DOHH2 (cell line): ENCODE measurements around the gene CACNA2D1.

Source experiments
- EZH2phosphoT487 ChIP-seq: fragments of 200-600 bp; sonication (generic); IDR thresholded peaks from 2 replicates; pipeline ENCODE4 v1.6.1; 2017; ENCODE audit warnings: borderline replicate concordance, mild to moderate bottlenecking, antibody characterized with exemption, low read length, moderate library complexity, mixed read lengths
- TF ChIP-seq, protein P1 (sequence below): fragments of 200-600 bp; sonication (generic); IDR thresholded peaks from one replicate; pipeline ENCODE4 v1.5.1; 2014; ENCODE audit warnings: antibody characterized with exemption, mild to moderate bottlenecking, low read depth, low read length; ENCODE audit not compliant: poor library complexity, severe bottlenecking

DNA sequence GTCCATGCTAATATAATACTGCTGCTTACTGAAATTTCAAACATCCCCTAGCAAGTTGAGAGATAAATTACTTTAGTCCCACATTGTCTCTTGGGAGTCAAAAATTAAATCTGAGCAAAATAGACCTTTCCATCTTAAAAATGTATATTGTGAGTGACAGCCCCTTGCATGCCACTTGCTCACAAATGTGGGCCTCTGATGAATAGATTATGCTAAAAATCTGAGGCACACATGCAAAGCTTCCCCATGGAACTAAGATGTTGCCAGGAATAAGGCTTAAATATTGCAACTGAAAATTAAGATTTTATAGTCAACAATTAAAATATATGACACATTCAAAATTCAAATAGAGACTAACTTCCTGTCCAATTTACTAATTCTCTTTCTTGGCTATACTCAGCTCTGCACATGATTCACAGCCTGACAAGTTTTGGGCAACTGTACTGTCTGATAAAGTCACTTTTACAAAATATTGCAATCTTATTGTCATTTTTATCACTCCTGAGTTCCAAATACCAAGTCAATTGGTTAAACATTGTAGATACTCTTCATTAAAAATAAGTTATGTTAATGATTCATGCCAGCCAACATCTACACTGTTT, 301.2 kb downstream of the CACNA2D1 start:
- TF ChIP-seq, protein P1, sequence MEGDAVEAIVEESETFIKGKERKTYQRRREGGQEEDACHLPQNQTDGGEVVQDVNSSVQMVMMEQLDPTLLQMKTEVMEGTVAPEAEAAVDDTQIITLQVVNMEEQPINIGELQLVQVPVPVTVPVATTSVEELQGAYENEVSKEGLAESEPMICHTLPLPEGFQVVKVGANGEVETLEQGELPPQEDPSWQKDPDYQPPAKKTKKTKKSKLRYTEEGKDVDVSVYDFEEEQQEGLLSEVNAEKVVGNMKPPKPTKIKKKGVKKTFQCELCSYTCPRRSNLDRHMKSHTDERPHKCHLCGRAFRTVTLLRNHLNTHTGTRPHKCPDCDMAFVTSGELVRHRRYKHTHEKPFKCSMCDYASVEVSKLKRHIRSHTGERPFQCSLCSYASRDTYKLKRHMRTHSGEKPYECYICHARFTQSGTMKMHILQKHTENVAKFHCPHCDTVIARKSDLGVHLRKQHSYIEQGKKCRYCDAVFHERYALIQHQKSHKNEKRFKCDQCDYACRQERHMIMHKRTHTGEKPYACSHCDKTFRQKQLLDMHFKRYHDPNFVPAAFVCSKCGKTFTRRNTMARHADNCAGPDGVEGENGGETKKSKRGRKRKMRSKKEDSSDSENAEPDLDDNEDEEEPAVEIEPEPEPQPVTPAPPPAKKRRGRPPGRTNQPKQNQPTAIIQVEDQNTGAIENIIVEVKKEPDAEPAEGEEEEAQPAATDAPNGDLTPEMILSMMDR, result no peak
- no peak for TF ChIP-seq EZH2phosphoT487
